Lung (tissue), 12 donors: ENCODE measurements around the gene BMPR2. TPM values are rescaled to one million over a fixed set of nuclear protein-coding genes. Genes with fewer than 3 reads are reported as not detected.

Experiments used
- ATAC-seq: fragments of 200-7000 bp; cut with Tn5 transposase; one replicate; pipeline ENCODE4 v1.9.1; 2020; ENCODE audit warnings: moderate number of reproducible peaks; ENCODE audit not compliant: insufficient read depth, low FRiP score
- DNase-seq, 3 donors: peaks; one replicate each; pipeline ENCODE4 v3.0.0-alpha.2; 2013 to 2017
- H3K27ac ChIP-seq, 2 donors: one replicate each; pipeline ENCODE4 v1.5.1; 2013; ENCODE audit warnings: mild to moderate bottlenecking in 2 of 2, moderate library complexity in 2 of 2, control low read depth in 1 of 2, inconsistent platforms in 1 of 2, low read depth in 1 of 2, low read length in 1 of 2
- H3K27me3 ChIP-seq, 3 donors: one replicate each; pipeline ENCODE4 v1.5.1; 2013; ENCODE audit warnings: low read length in 2 of 3; ENCODE audit not compliant: control insufficient read depth in 3 of 3, insufficient read depth in 3 of 3
- H3K36me3 ChIP-seq, 4 donors: one replicate each; pipeline ENCODE4 v1.5.1; 2013; ENCODE audit warnings: low read length in 4 of 4, mild to moderate bottlenecking in 1 of 4, moderate library complexity in 1 of 4; ENCODE audit not compliant: control insufficient read depth in 4 of 4, insufficient read depth in 4 of 4
- H3K4me1 ChIP-seq, 5 donors: one replicate each; pipeline ENCODE4 v1.5.1; 2013; ENCODE audit warnings: low read length in 5 of 5, mild to moderate bottlenecking in 2 of 5, moderate library complexity in 1 of 5; ENCODE audit not compliant: control insufficient read depth in 5 of 5, insufficient read depth in 5 of 5
- H3K4me3 ChIP-seq: one replicate; pipeline ENCODE4 v1.5.1; 2013; ENCODE audit warnings: mild to moderate bottlenecking, control low read depth, moderate library complexity
- H3K9ac ChIP-seq, 2 donors: one replicate each; pipeline ENCODE4 v1.5.1; 2013; ENCODE audit warnings: low read length in 2 of 2, control low read depth in 1 of 2; ENCODE audit not compliant: insufficient read depth in 1 of 2
- H3K9me3 ChIP-seq, 4 donors: one replicate each; pipeline ENCODE4 v1.5.1; 2013; ENCODE audit warnings: low read length in 3 of 4, mild to moderate bottlenecking in 1 of 4, moderate library complexity in 1 of 4; ENCODE audit not compliant: control insufficient read depth in 4 of 4, insufficient read depth in 3 of 4
- CTCF ChIP-seq: IDR thresholded peaks from 2 replicates; pipeline ENCODE4 v1.5.1; 2012; ENCODE audit warnings: mild to moderate bottlenecking; ENCODE audit errors: control extremely low read depth, extremely low read depth
- WGBS, 2 donors: extraction: QIAGEN DNeasy Blood & Tissue Kit; methylation state at CpG; one replicate each; pipeline ENCODE4 v1.1.7; 2013; 5-methylcytosine and 5-hydroxymethylcytosine counted together
- polyA plus RNA-seq, 2 donors: library from polyadenylated mRNA; stranded (reverse); fragments of 200-250 nt; gene quantifications; one replicate each; pipeline ENCODE4 v1.2.1, GENCODE V29; 2013
- total RNA-seq, 2 donors: library from RNA; depleted of rRNA in 1 of 2; stranded (reverse); fragments of >200 nt in 1 of 2; gene quantifications; one replicate each; pipeline ENCODE4 v1.2.1, GENCODE V29; 2014 to 2021
- donor health status: control.
- donor health status: control.
- donor health status: Bipolar disorder and iron deficiency.
- donor health status: healthy.
- donor health status: DM: yes; HTN: yes; CAD: no.

The BMPR2 gene
- total and polyA plus RNA-seq, 4 donors, result 11.4 to 107 (median 36.7) TPM

GRCh38 chr2:202387608-202388342, 11.6 kb downstream of the BMPR2 start:
- Histone ChIP-seq H3K9me3 (no peaks in the 10 kb centered on the region), H3K4me3 (no peak overlapping the region), H3K4me1 (peaks cover 0 to 7% (median 4%) of the 10 kb centered on the region in 5 donors), H3K27me3 (no peaks in the 10 kb centered on the region), H3K36me3 (peaks cover 0 to 2% (median 0%) of the 10 kb centered on the region in 4 donors), H3K27ac (no peak overlapping the region), H3K9ac (no peak overlapping the region)
- no peak for TF ChIP-seq CTCF
- DNase-seq (no peak), ATAC-seq (no peak)
- 71 to 78% methylated on average over 8 of the region's 8 CpGs for WGBS, 2 donors

- Histone ChIP-seq H3K4me3 (no peak overlapping the region), H3K27ac (no peak overlapping the region), H3K9me3 (no peaks in the 10 kb centered on the region), H3K27me3 (no peaks in the 10 kb centered on the region), H3K9ac (no peak overlapping the region), H3K4me1 (peaks cover 0 to 4% (median 2%) of the 10 kb centered on the region in 5 donors), H3K36me3 (peaks cover 0 to 3% (median 0%) of the 10 kb centered on the region in 4 donors)
- no peak for TF ChIP-seq CTCF
- no peak for DNase-seq
- no peak for ATAC-seq
Observed at GRCh38 chr2:202400941-202401340, 24.8 kb downstream of the BMPR2 start.

- H3K4me3 ChIP-seq, result no peak overlapping the region
- no peaks in the 10 kb centered on the region for H3K27me3 ChIP-seq
- peaks cover 0 to 6% (median 0%) of the 10 kb centered on the region in 5 donors for H3K4me1 ChIP-seq
- H3K36me3 ChIP-seq, result peaks cover 0 to 3% (median 0%) of the 10 kb centered on the region in 4 donors
- no peak overlapping the region for H3K9ac ChIP-seq
- H3K27ac ChIP-seq, result no peak overlapping the region
- no peak for DNase-seq
- H3K9me3 ChIP-seq, result no peaks in the 10 kb centered on the region
- no peak for TF ChIP-seq CTCF
- ATAC-seq, result no peak
- WGBS, 2 donors, result 55 to 82% methylated on average over 1 of the region's 1 CpG
Observed at GRCh38 chr2:202405798-202406197, 29.7 kb downstream of the BMPR2 start.
